ENCODE data around the gene ICA1. TPM values are rescaled to one million over a fixed set of nuclear protein-coding genes. Genes with fewer than 3 reads are reported as not detected.

Gene ICA1
- 1.0 to 3.1 TPM (median 2.1 TPM) in 5 replicates for total RNA-seq (2022; extraction: Qiagen RNA extraction; ENCODE audit: low read depth)

DNA sequence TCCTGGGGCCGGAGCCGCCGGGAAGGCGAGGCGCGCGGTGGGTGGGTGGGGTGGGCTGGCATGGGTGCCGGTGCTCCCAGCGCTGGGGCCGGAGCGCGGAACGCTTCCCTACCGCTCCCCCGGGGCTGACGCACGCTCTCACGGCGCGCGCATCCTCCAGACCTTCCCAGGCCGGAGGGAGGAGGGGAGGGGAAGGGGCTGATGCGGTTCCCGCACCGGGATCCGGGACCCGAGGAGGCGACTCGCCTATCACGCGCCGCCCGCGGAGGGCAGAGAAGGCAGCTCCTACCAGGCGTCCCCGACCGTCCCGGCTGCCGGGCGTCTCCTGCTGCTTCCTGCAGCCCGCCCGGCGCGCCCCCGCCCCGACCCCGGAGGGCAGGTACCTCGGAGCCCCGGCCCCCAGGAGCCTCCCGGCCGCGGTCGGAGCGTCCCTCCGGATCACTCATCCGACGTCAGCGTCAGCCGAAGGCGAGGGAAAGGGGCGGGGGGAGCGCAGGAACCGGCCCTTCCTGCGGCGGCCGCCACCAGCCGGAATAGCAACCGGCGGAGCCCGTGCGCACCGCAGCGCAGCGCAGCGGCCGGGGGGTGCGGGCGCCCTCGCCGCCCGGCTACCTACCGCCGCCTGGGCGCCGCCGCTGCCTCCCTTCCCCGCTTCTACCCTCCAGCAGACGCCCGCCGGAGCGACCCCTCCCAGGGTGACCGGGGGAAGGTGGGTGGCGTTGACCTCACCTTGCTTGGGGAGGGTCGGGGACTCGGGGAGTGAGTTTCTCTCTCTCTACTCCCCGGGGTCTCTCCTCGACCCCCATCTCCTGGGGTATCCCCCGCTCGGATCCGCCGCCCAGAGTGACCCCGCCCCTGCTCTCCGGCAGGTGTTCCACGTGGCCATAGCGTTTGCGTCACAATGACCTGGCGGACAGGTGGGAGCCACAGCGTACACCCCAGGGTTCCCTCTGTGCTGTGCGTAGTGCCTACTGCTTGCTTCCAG is at the start of gene ICA1:
Gene ICA1, minus strand, starts transcription at position 457 of the 985 bp plus-strand sequence. CDS start 26,241 bp downstream, outside the sequence.

Other genes starting within 250 kb of the ICA1 start
- not detected in 5 replicates for gene NXPH1, start 171.4 kb upstream of the ICA1 start, total RNA-seq (2022; extraction: Qiagen RNA extraction; ENCODE audit: low read depth)